Left kidney (tissue), 2 donors: ENCODE measurements around the gene KCNT2. TPM values are rescaled to one million over a fixed set of nuclear protein-coding genes. Genes with fewer than 3 reads are reported as not detected.

Experiments
- DNase-seq: peaks from one replicate; pipeline ENCODE4 v3.0.0-alpha.2; 2013
- polyA plus RNA-seq: library from polyadenylated mRNA; unstranded; fragments of 120-200 nt; gene quantifications from one replicate; pipeline ENCODE4 v1.2.1, GENCODE V29; 2013; ENCODE audit not compliant: insufficient read length

KCNT2 gene
- polyA plus RNA-seq, 1 donor = 12.5 TPM

DNA sequence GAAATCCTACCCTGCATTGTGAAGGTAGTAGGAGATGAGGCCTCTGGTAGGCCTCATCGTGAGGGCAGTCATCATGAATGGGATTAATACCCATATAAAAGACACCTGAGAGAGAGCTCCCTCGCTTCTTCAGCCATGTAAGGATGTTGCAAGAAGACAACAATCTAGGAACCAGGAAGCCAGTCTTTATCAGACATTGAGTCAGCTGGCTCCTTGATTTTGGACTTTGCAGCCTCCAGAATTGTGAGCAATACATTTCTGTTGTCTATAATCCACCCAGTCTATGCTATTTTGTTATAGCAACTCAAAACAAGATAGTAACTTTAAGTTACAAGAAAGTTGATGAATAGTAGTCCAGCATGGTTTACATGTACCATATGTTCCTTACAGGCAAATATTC lies 208.5 kb downstream of the KCNT2 start:
- no peak for DNase-seq

- no peak for DNase-seq
These were observed 214.5 kb downstream of the KCNT2 start for GRCh38 chr1:196393742-196394141.

DNA sequence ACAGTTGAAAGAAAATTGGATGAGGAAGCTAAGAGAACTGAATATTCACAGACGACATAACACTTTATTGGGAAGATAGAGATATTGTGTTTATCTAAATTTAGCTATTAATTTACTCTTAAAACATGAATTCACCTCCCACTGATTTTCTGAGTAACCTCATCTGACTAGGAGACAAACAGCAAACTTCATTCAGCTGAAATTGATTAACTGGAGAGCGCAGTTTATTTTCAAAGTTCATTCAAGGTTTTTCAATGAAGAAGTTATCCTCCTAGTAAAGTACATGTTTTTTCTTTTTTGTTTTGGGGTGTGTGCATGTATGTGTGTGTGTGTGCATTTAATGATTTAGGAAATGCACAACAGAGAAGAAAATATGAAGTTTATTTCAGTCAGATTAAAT lies 215.0 kb downstream of the KCNT2 start:
- no peak for DNase-seq

GRCh38 chr1:196387766-196388165 lies 220.5 kb downstream of the KCNT2 start:
- DNase-seq = no peak

GRCh38 chr1:196385109-196385508 lies 223.1 kb downstream of the KCNT2 start:
- DNase-seq = no peak

- no peak for DNase-seq
These were observed 225.9 kb downstream of the KCNT2 start for GRCh38 chr1:196382383-196382782.

DNA sequence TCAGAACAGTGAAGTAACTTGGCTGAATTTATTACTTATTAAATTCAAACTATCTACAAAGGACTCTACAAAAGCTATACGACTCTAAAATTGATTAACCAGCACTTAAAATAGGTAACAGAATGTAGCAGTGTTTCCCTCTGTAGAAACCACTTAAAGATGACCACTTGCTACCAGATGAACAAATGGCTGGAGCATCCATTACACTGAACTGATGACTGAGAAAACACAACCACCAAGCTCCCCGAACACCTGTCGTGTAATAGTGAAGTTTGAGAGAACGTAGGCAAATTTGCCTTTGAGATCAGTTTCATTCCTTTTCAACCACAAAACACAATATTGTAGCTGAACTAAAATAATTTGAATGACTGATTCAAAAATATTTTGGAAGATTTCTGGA lies 226.7 kb downstream of the KCNT2 start:
- no peak for DNase-seq

GRCh38 chr1:196380316-196380715 lies 227.9 kb downstream of the KCNT2 start:
- DNase-seq = peak; percentile 26

GRCh38 chr1:196377811-196378210 lies 230.4 kb downstream of the KCNT2 start:
- no peak for DNase-seq

GRCh38 chr1:196376630-196377328 lies 231.5 kb downstream of the KCNT2 start:
- no peak for DNase-seq

GRCh38 chr1:196373798-196374197 lies 234.4 kb downstream of the KCNT2 start:
- DNase-seq = no peak

GRCh38 chr1:196372896-196373536 lies 235.2 kb downstream of the KCNT2 start:
- no peak for DNase-seq

- no peak for DNase-seq
These were observed 240.4 kb downstream of the KCNT2 start for GRCh38 chr1:196367838-196368237.

- DNase-seq = no peak
These were observed 241.3 kb downstream of the KCNT2 start for GRCh38 chr1:196366817-196367495.

- no peak for DNase-seq
These were observed 247.0 kb downstream of the KCNT2 start for GRCh38 chr1:196361112-196361714.

GRCh38 chr1:196357913-196358312 lies 250.3 kb downstream of the KCNT2 start:
- DNase-seq = no peak

- DNase-seq = peak; percentile 22
These were observed 252.9 kb downstream of the KCNT2 start for GRCh38 chr1:196355206-196355786.

DNA sequence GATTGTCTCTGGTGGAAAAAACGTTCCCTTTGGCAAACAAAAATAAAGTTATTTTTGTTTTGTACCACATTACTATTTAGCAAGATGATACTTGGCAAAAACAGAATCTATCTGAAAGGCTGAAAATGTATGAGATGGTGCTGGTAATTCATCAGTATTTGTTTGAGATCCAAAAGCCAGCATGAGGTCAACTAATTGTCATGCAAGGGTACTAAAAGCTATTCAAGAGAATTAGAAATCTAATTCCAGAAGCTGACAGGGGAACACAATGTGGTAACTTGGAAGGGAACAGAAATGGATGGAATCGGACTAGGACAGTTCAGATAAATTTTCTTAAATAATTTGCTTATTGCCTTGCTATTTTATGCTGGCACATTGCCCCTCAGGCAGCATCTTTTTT lies 263.8 kb downstream of the KCNT2 start:
- DNase-seq = no peak

GRCh38 chr1:196324345-196324744 lies 283.9 kb downstream of the KCNT2 start:
- no peak for DNase-seq

GRCh38 chr1:196323869-196324268 lies 284.4 kb downstream of the KCNT2 start:
- no peak for DNase-seq

- no peak for DNase-seq
These were observed 288.9 kb downstream of the KCNT2 start for GRCh38 chr1:196319301-196319700.
